ENCODE data around the gene ANKDD1A. TPM values are rescaled to one million over a fixed set of nuclear protein-coding genes. Genes with fewer than 3 reads are reported as not detected.
A peak's percentile ranks its signal among the peaks of the same experiment; 100 is the strongest.

Gene ANKDD1A
- total RNA-seq, 1 donor from 2014 or later, result 6.8 TPM

- no peak for DNase-seq
- peaks cover 6% of the 10 kb centered on the region for H3K27me3 Mint-ChIP-seq (ENCODE audit: unreplicated experiment)
- no peak overlapping the region for H3K27ac Mint-ChIP-seq (ENCODE audit: unreplicated experiment)
- H3K36me3 Mint-ChIP-seq (ENCODE audit: unreplicated experiment), result no peaks in the 10 kb centered on the region
- peaks cover 5% of the 10 kb centered on the region for H3K4me1 Mint-ChIP-seq (ENCODE audit: low read depth, unreplicated experiment)
- no peak overlapping the region for H3K4me3 Mint-ChIP-seq (ENCODE audit: unreplicated experiment)
- no peak for TF ChIP-seq CTCF (IDR thresholded peaks at IDR 0.05; ENCODE audit: partially characterized antibody, unreplicated experiment)
- peaks cover 7% of the 10 kb centered on the region for H3K9me3 Mint-ChIP-seq (ENCODE audit: unreplicated experiment)
These were observed 73.8 kb downstream of the ANKDD1A start for GRCh38 chr15:64985366-64986033.

- no peaks in the 10 kb centered on the region for H3K36me3 Mint-ChIP-seq (ENCODE audit: unreplicated experiment)
- no peak for TF ChIP-seq CTCF (IDR thresholded peaks at IDR 0.05; ENCODE audit: partially characterized antibody, unreplicated experiment)
- H3K27ac Mint-ChIP-seq (ENCODE audit: unreplicated experiment), result no peak overlapping the region
- H3K27me3 Mint-ChIP-seq (ENCODE audit: unreplicated experiment), result peaks cover 6% of the 10 kb centered on the region
- H3K4me3 Mint-ChIP-seq (ENCODE audit: unreplicated experiment), result no peak overlapping the region
- H3K4me1 Mint-ChIP-seq (ENCODE audit: low read depth, unreplicated experiment), result peaks cover 14% of the 10 kb centered on the region
- DNase-seq, result no peak
- peaks cover 5% of the 10 kb centered on the region for H3K9me3 Mint-ChIP-seq (ENCODE audit: unreplicated experiment)
These were observed 75.4 kb downstream of the ANKDD1A start for GRCh38 chr15:64987136-64987535.

GRCh38 chr15:64989416-64990167 lies 77.9 kb downstream of the ANKDD1A start, which contains the start of gene SPG21:
Gene SPG21 (minus strand): TSS chr15:64989914. CDS start chr15:64983569, 6,345 bp downstream.
- H3K27ac Mint-ChIP-seq (ENCODE audit: unreplicated experiment), result peak within 1 kb of the TSS; percentile 95
- H3K9me3 Mint-ChIP-seq (ENCODE audit: unreplicated experiment), result peaks cover 5% of the 10 kb centered on the region
- H3K4me1 Mint-ChIP-seq (ENCODE audit: low read depth, unreplicated experiment), result peaks cover 14% of the 10 kb centered on the region
- H3K27me3 Mint-ChIP-seq (ENCODE audit: unreplicated experiment), result peaks cover 6% of the 10 kb centered on the region
- peak; percentile 94 for DNase-seq
- no peak for TF ChIP-seq CTCF (IDR thresholded peaks at IDR 0.05; ENCODE audit: partially characterized antibody, unreplicated experiment)
- no peaks in the 10 kb centered on the region for H3K36me3 Mint-ChIP-seq (ENCODE audit: unreplicated experiment)
- peak within 1 kb of the TSS; percentile 96 for H3K4me3 Mint-ChIP-seq (ENCODE audit: unreplicated experiment)

- H3K9me3 Mint-ChIP-seq (ENCODE audit: unreplicated experiment), result peaks cover 5% of the 10 kb centered on the region
- no peak for DNase-seq
- peaks cover 6% of the 10 kb centered on the region for H3K27me3 Mint-ChIP-seq (ENCODE audit: unreplicated experiment)
- H3K36me3 Mint-ChIP-seq (ENCODE audit: unreplicated experiment), result no peaks in the 10 kb centered on the region
- no peak for TF ChIP-seq CTCF (IDR thresholded peaks at IDR 0.05; ENCODE audit: partially characterized antibody, unreplicated experiment)
- peak overlapping the region; percentile 92 for H3K4me3 Mint-ChIP-seq (ENCODE audit: unreplicated experiment)
- H3K27ac Mint-ChIP-seq (ENCODE audit: unreplicated experiment), result peak overlapping the region; percentile 65
- peaks cover 14% of the 10 kb centered on the region for H3K4me1 Mint-ChIP-seq (ENCODE audit: low read depth, unreplicated experiment)
These were observed 78.4 kb downstream of the ANKDD1A start for GRCh38 chr15:64990168-64990470.

All from glutamatergic neuron (in vitro differentiated cells).